Measurements from ENCODE around the gene CRYBG1.
"Not testable (repeated sequence)": the region's sequence is repeated elsewhere in the genome, so short reads cannot be mapped to it uniquely, and the experiment has no call there.

The CRYBG1 gene

DNA sequence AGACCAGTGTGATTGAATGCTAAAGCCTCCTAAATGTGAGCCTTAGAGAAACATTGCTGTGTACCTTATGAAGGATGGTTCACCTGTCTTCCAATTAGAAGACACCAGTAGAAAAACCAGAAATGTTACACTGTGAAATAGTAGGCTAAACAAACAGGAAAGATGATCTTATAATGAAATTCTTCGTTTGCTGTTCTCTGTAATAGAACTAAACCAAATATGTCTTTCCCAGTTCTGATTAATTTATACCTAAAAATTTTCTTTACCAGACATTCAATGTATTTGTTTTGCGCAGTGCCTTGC is 154.0 kb downstream of the CRYBG1 start:
- no peak overlapping the region for H3K27ac ChIP-seq (ENCODE audit: insufficient read depth in 1 of 2, low read depth in 1 of 2, low read length in 2 of 2, poor library complexity in 1 of 2, severe bottlenecking in 2 of 2)
- no peak for DNase-seq
- peaks cover 56 to 95% (median 76%) of the 10 kb centered on the region in 4 experiments for H3K4me1 ChIP-seq (ENCODE audit: control extremely low read depth in 1 of 4, control insufficient read depth in 4 of 4, insufficient read depth in 4 of 4, low read length in 3 of 4)
- H3K27me3 ChIP-seq (replicated peaks in 2 of 5; ENCODE audit: control insufficient read depth in 4 of 5, insufficient read depth in 5 of 5, low read length in 4 of 5), result peaks cover 0 to 2% (median 0%) of the 10 kb centered on the region in 5 experiments
- ChIA-PET POLR2A (no interaction called here), CTCF (interaction anchor here (1.1 to 9.6 kb wide), 6 partner anchors 8 to 52 kb away, joined by 3 to 139 read pairs (median 38); no protein-coding TSS in a partner anchor)
- no peaks in the 10 kb centered on the region for H3K36me3 ChIP-seq (ENCODE audit: control insufficient read depth in 4 of 4, insufficient read depth in 4 of 4, low read length in 3 of 4)
- H3K9me3 ChIP-seq (ENCODE audit: control extremely low read depth in 1 of 5, control insufficient read depth in 4 of 5, insufficient read depth in 2 of 5, low read depth in 1 of 5, low read length in 4 of 5), result no peaks in the 10 kb centered on the region
- WGBS (ENCODE audit: insufficient coverage), result no CpG with 5 or more reads among the region's 2 CpGs
- peak overlapping the region in 4 of 7 experiments; percentile 12 to 90 (median 82) for H3K4me3 ChIP-seq (ENCODE audit: control insufficient read depth in 1 of 7, extremely low read depth in 1 of 7, insufficient read depth in 4 of 7, low read depth in 2 of 7, low read length in 6 of 7)

DNA sequence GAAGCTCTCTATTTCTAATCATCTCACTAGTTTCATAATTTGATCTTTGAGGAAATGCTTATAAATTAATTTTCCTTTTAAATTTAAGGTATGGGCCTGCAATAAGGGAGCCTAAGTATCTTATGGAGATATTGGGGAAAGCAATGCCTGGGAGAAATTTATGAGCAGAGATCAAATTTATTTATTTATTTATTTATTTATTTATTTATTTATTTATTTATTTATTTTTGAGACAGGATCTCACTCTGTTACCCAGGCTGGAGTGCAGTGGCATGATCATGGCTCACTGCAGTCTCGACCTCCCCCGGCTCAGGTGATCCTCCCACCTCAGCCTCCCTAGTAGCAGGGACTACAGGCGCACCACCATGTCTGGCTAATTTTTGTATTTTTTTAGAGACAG is 155.1 kb downstream of the CRYBG1 start:
- H3K4me3 ChIP-seq (ENCODE audit: control insufficient read depth in 1 of 7, extremely low read depth in 1 of 7, insufficient read depth in 4 of 7, low read depth in 2 of 7, low read length in 6 of 7); H3K27me3 ChIP-seq (replicated peaks in 2 of 5; ENCODE audit: control insufficient read depth in 4 of 5, insufficient read depth in 5 of 5, low read length in 4 of 5); H3K9me3 ChIP-seq (ENCODE audit: control extremely low read depth in 1 of 5, control insufficient read depth in 4 of 5, insufficient read depth in 2 of 5, low read depth in 1 of 5, low read length in 4 of 5); DNase-seq; H3K36me3 ChIP-seq (ENCODE audit: control insufficient read depth in 4 of 4, insufficient read depth in 4 of 4, low read length in 3 of 4); POLR2A ChIA-PET; H3K27ac ChIP-seq (ENCODE audit: insufficient read depth in 1 of 2, low read depth in 1 of 2, low read length in 2 of 2, poor library complexity in 1 of 2, severe bottlenecking in 2 of 2): not testable (repeated sequence)
- CTCF ChIA-PET, result interaction anchor here (1.7 to 2.3 kb wide), 2 partner anchors 47 to 70 kb away, joined by 6 to 12 read pairs; no protein-coding TSS in a partner anchor
- WGBS (ENCODE audit: insufficient coverage), result 100% methylated on average over 1 of the region's 3 CpGs
- peaks cover 65 to 95% (median 78%) of the 10 kb centered on the region in 4 experiments for H3K4me1 ChIP-seq (ENCODE audit: control extremely low read depth in 1 of 4, control insufficient read depth in 4 of 4, insufficient read depth in 4 of 4, low read length in 3 of 4)

DNA sequence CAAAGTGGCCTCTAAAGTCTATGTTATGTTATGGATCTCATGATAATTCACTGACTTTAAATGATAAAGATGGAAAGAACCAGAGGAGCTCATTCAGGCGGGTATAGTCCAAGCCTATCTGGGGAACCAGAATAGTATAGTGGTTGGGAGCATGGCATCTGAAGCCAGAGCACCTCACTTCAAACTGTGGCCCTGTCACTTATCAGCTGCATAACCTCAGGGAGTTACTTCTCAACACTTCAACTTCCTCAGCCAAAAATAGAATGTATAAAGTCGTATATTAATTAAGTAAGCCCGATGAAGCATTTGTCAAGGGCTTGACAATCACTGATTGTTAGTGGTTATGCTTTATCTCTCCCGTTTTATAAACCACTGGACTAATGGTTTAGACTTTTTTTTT is 156.1 kb downstream of the CRYBG1 start:
- peaks cover 0 to 4% (median 1%) of the 10 kb centered on the region in 4 experiments for H3K36me3 ChIP-seq (ENCODE audit: control insufficient read depth in 4 of 4, insufficient read depth in 4 of 4, low read length in 3 of 4)
- H3K27ac ChIP-seq (ENCODE audit: insufficient read depth in 1 of 2, low read depth in 1 of 2, low read length in 2 of 2, poor library complexity in 1 of 2, severe bottlenecking in 2 of 2), result no peak overlapping the region
- peak in 2 of 3 donors; percentile 59 to 72 for DNase-seq
- H3K4me1 ChIP-seq (ENCODE audit: control extremely low read depth in 1 of 4, control insufficient read depth in 4 of 4, insufficient read depth in 4 of 4, low read length in 3 of 4), result peaks cover 66 to 95% (median 79%) of the 10 kb centered on the region in 4 experiments
- ChIA-PET POLR2A (interaction anchor here (0.6 kb wide), 1 partner anchor 17 kb away, joined by 3 read pairs; no protein-coding TSS in a partner anchor), CTCF (interaction anchor here (0.6 to 2.3 kb wide), 10 partner anchors 12 to 212 kb away, joined by 3 to 12 read pairs (median 4); no protein-coding TSS in a partner anchor)
- WGBS (ENCODE audit: insufficient coverage), result 20% methylated on average over 2 of the region's 4 CpGs
- H3K9me3 ChIP-seq (ENCODE audit: control extremely low read depth in 1 of 5, control insufficient read depth in 4 of 5, insufficient read depth in 2 of 5, low read depth in 1 of 5, low read length in 4 of 5), result no peaks in the 10 kb centered on the region
- peak overlapping the region in 2 of 7 experiments; percentile 11 to 33 for H3K4me3 ChIP-seq (ENCODE audit: control insufficient read depth in 1 of 7, extremely low read depth in 1 of 7, insufficient read depth in 4 of 7, low read depth in 2 of 7, low read length in 6 of 7)
- H3K27me3 ChIP-seq (replicated peaks in 2 of 5; ENCODE audit: control insufficient read depth in 4 of 5, insufficient read depth in 5 of 5, low read length in 4 of 5), result no peaks in the 10 kb centered on the region

DNA sequence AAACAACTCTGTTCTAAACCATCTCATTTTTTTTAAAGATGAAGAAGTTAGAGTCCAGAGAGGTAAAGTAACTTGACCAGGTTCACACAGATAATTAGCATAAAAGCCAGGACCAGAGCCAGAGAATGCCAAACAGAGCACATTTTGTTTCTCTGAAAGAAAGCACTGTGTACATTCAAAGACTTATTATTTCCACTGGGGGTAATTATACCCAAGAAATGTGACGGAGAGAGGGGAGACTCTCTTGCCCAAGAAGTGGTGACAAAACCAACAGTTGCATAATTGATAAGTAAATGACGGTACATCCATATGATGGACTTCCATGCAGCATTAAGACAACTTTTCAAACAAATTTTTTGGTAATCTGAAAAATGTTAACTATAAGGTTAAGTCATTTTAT is 157.2 kb downstream of the CRYBG1 start:
- H3K4me3 ChIP-seq (ENCODE audit: control insufficient read depth in 1 of 7, extremely low read depth in 1 of 7, insufficient read depth in 4 of 7, low read depth in 2 of 7, low read length in 6 of 7), result no peak overlapping the region
- ChIA-PET POLR2A (no interaction called here), CTCF (interaction anchor here (1.1 to 1.2 kb wide), 2 partner anchors 15 to 21 kb away, joined by 3 read pairs; no protein-coding TSS in a partner anchor)
- no peaks in the 10 kb centered on the region for H3K27me3 ChIP-seq (replicated peaks in 2 of 5; ENCODE audit: control insufficient read depth in 4 of 5, insufficient read depth in 5 of 5, low read length in 4 of 5)
- peaks cover 66 to 97% (median 80%) of the 10 kb centered on the region in 4 experiments for H3K4me1 ChIP-seq (ENCODE audit: control extremely low read depth in 1 of 4, control insufficient read depth in 4 of 4, insufficient read depth in 4 of 4, low read length in 3 of 4)
- DNase-seq, result no peak
- no peak overlapping the region for H3K27ac ChIP-seq (ENCODE audit: insufficient read depth in 1 of 2, low read depth in 1 of 2, low read length in 2 of 2, poor library complexity in 1 of 2, severe bottlenecking in 2 of 2)
- peaks cover 0 to 4% (median 1%) of the 10 kb centered on the region in 4 experiments for H3K36me3 ChIP-seq (ENCODE audit: control insufficient read depth in 4 of 4, insufficient read depth in 4 of 4, low read length in 3 of 4)
- no peaks in the 10 kb centered on the region for H3K9me3 ChIP-seq (ENCODE audit: control extremely low read depth in 1 of 5, control insufficient read depth in 4 of 5, insufficient read depth in 2 of 5, low read depth in 1 of 5, low read length in 4 of 5)
- WGBS (ENCODE audit: insufficient coverage), result no CpG with 5 or more reads among the region's 2 CpGs

DNA sequence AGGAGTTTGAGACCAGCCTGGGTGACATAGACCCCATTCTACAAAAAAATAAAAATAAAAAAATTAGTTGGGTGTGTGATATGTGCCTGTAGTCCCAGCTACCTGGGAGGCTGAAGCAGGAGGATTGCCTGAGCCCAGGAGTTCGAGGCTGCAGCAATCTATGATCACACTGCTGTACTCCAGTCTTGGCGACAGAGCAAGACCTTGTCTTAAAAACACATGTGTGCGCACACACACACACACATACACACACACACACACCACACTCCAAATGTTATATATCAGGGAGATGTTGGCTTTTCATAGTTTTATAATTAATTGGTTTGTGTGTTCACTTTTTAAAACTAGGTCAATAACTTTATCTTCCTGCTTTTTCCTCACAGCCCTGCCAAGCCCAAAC is 158.2 kb downstream of the CRYBG1 start:
- peak overlapping the region in 4 of 7 experiments; percentile 25 to 58 (median 50) for H3K4me3 ChIP-seq (ENCODE audit: control insufficient read depth in 1 of 7, extremely low read depth in 1 of 7, insufficient read depth in 4 of 7, low read depth in 2 of 7, low read length in 6 of 7)
- CTCF ChIA-PET, result interaction anchor here (0.9 to 9.7 kb wide), 7 partner anchors 7 to 48 kb away, joined by 3 to 60 read pairs (median 6); no protein-coding TSS in a partner anchor
- DNase-seq, result peak in 1 of 3 donors; percentile 7
- POLR2A ChIA-PET, result interaction anchor here (0.6 to 0.7 kb wide), 2 partner anchors 8 to 32 kb away, joined by 3 read pairs; no protein-coding TSS in a partner anchor
- peaks cover 62 to 94% (median 75%) of the 10 kb centered on the region in 4 experiments for H3K4me1 ChIP-seq (ENCODE audit: control extremely low read depth in 1 of 4, control insufficient read depth in 4 of 4, insufficient read depth in 4 of 4, low read length in 3 of 4)
- WGBS (ENCODE audit: insufficient coverage), result no CpG with 5 or more reads among the region's 3 CpGs
- H3K9me3 ChIP-seq (ENCODE audit: control extremely low read depth in 1 of 5, control insufficient read depth in 4 of 5, insufficient read depth in 2 of 5, low read depth in 1 of 5, low read length in 4 of 5), result no peaks in the 10 kb centered on the region
- H3K36me3 ChIP-seq (ENCODE audit: control insufficient read depth in 4 of 4, insufficient read depth in 4 of 4, low read length in 3 of 4), result peaks cover 0 to 4% (median 1%) of the 10 kb centered on the region in 4 experiments
- H3K27ac ChIP-seq (ENCODE audit: insufficient read depth in 1 of 2, low read depth in 1 of 2, low read length in 2 of 2, poor library complexity in 1 of 2, severe bottlenecking in 2 of 2), result peak overlapping the region in 1 of 2 experiments; percentile 59
- H3K27me3 ChIP-seq (replicated peaks in 2 of 5; ENCODE audit: control insufficient read depth in 4 of 5, insufficient read depth in 5 of 5, low read length in 4 of 5), result no peaks in the 10 kb centered on the region

DNA sequence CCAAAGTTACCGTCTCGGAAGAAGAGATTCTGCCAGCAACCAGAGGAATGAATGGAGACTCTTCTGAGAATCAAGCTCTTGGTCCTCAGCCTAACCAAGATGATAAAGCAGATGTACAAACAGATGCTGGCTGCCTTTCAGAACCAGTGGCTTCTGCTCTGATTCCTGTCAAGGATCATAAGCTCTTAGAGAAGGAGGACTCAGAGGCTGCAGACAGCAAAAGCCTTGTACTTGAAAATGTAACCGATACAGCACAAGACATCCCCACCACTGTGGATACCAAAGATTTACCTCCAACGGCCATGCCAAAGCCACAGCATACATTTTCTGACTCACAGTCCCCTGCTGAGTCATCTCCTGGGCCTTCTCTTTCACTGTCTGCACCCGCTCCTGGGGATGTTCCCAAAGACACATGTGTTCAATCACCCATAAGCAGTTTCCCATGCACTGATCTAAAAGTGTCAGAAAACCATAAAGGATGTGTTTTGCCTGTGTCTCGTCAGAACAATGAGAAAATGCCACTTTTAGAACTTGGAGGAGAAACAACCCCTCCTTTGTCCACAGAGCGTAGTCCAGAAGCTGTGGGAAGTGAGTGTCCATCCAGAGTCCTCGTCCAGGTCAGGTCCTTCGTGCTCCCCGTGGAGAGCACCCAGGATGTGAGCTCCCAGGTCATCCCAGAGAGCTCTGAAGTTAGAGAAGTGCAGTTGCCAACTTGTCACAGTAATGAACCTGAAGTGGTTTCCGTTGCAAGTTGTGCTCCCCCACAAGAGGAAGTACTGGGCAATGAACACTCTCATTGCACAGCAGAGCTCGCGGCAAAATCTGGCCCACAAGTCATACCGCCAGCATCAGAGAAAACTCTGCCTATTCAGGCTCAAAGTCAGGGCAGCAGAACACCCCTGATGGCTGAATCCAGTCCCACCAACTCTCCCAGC is 159.2 kb downstream of the CRYBG1 start:
- Histone ChIP-seq H3K27me3 (replicated peaks in 2 of 5; ENCODE audit: control insufficient read depth in 4 of 5, insufficient read depth in 5 of 5, low read length in 4 of 5) (no peaks in the 10 kb centered on the region), H3K36me3 (ENCODE audit: control insufficient read depth in 4 of 4, insufficient read depth in 4 of 4, low read length in 3 of 4) (peaks cover 0 to 4% (median 1%) of the 10 kb centered on the region in 4 experiments), H3K9me3 (ENCODE audit: control extremely low read depth in 1 of 5, control insufficient read depth in 4 of 5, insufficient read depth in 2 of 5, low read depth in 1 of 5, low read length in 4 of 5) (no peaks in the 10 kb centered on the region), H3K4me3 (ENCODE audit: control insufficient read depth in 1 of 7, extremely low read depth in 1 of 7, insufficient read depth in 4 of 7, low read depth in 2 of 7, low read length in 6 of 7) (peak overlapping the region in 6 of 7 experiments; percentile 7 to 58 (median 45)), H3K4me1 (ENCODE audit: control extremely low read depth in 1 of 4, control insufficient read depth in 4 of 4, insufficient read depth in 4 of 4, low read length in 3 of 4) (peaks cover 57 to 94% (median 73%) of the 10 kb centered on the region in 4 experiments), H3K27ac (ENCODE audit: insufficient read depth in 1 of 2, low read depth in 1 of 2, low read length in 2 of 2, poor library complexity in 1 of 2, severe bottlenecking in 2 of 2) (peak overlapping the region in 1 of 2 experiments; percentile 59)
- 2% methylated on average over 13 of the region's 14 CpGs for WGBS (ENCODE audit: insufficient coverage)
- POLR2A ChIA-PET, result interaction anchor here (0.6 to 0.7 kb wide), 3 partner anchors 9 to 31 kb away, joined by 3 read pairs; no protein-coding TSS in a partner anchor
- CTCF ChIA-PET, result interaction anchor here (0.9 to 9.7 kb wide), 10 partner anchors 8 to 47 kb away, joined by 3 to 60 read pairs (median 4); no protein-coding TSS in a partner anchor
- peak; percentile 82 to 97 (median 96) for DNase-seq
